ENCODE results near the gene PFDN5. TPM values are rescaled to one million over a fixed set of nuclear protein-coding genes. Genes with fewer than 3 reads are reported as not detected.

PFDN5 gene
- total RNA-seq, 2 donors from 2014 or later, result 322 to 403 TPM

DNA sequence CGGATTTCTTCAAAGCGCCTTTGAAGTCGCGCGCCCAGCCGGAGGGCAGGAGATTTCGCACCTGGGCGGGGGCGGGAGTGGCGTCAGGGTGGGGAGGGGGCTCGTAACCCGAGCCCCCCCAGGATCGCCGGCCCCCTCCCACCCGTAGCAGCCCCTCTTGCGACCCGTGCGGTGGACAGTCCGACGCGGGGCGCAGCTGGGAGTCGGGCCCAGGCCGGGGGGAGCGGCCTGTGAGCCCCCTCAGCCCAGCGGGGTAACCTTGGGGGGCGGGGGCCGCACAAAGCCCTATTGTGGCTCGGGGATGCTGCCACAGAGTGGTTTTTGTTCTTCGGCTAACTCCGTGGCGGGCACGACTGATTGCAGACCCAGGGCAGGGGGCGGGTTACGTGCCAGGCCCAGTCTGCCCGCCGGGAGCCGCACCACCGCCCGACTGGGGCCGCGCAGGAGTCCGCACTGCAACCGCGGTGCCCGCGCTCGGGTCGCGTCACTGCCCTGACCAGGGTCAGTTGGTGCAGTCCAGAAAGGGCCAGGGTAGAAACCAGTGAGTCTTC lies 30.2 kb downstream of the PFDN5 start:
- Histone ChIP-seq H3K4me1 (ENCODE audit: control insufficient read depth, insufficient read depth, low read length) (peaks cover 16% of the 10 kb centered on the region), H3K9me3 (ENCODE audit: control insufficient read depth, low read length) (no peaks in the 10 kb centered on the region), H3K9ac (ENCODE audit: extremely low read depth, low read length, poor library complexity, severe bottlenecking) (peak overlapping the region; percentile 59), H3K27ac (ENCODE audit: low read depth, low read length) (peak overlapping the region; percentile 76), H3K4me3 (ENCODE audit: low read length) (peak overlapping the region; percentile 76), H3K27me3 (ENCODE audit: control insufficient read depth, insufficient read depth, low read length, poor library complexity, severe bottlenecking) (peaks cover 7% of the 10 kb centered on the region), H3K36me3 (ENCODE audit: control insufficient read depth, insufficient read depth, low read length) (no peaks in the 10 kb centered on the region)
- Mint-ChIP-seq H3K27me3 (ENCODE audit: insufficient read depth) (peaks cover 60% of the 10 kb centered on the region), H3K4me1 (peaks cover 28% of the 10 kb centered on the region), H3K27ac (no peak overlapping the region), H3K36me3 (ENCODE audit: low read depth) (no peaks in the 10 kb centered on the region), H3K4me3 (peak overlapping the region; percentile 51), H3K9me3 (no peaks in the 10 kb centered on the region)
- 0 to 3% methylated on average over 6 to 50 of the region's 50 CpGs for WGBS, 2 experiments (ENCODE audit: insufficient coverage in 1 of 2, insufficient read length in 1 of 2)
- TF ChIP-seq, protein P1, sequence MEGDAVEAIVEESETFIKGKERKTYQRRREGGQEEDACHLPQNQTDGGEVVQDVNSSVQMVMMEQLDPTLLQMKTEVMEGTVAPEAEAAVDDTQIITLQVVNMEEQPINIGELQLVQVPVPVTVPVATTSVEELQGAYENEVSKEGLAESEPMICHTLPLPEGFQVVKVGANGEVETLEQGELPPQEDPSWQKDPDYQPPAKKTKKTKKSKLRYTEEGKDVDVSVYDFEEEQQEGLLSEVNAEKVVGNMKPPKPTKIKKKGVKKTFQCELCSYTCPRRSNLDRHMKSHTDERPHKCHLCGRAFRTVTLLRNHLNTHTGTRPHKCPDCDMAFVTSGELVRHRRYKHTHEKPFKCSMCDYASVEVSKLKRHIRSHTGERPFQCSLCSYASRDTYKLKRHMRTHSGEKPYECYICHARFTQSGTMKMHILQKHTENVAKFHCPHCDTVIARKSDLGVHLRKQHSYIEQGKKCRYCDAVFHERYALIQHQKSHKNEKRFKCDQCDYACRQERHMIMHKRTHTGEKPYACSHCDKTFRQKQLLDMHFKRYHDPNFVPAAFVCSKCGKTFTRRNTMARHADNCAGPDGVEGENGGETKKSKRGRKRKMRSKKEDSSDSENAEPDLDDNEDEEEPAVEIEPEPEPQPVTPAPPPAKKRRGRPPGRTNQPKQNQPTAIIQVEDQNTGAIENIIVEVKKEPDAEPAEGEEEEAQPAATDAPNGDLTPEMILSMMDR (conservative IDR thresholded peaks at IDR 0.05), result peak; percentile 17
- DNase-seq, result peak; percentile 80

DNA sequence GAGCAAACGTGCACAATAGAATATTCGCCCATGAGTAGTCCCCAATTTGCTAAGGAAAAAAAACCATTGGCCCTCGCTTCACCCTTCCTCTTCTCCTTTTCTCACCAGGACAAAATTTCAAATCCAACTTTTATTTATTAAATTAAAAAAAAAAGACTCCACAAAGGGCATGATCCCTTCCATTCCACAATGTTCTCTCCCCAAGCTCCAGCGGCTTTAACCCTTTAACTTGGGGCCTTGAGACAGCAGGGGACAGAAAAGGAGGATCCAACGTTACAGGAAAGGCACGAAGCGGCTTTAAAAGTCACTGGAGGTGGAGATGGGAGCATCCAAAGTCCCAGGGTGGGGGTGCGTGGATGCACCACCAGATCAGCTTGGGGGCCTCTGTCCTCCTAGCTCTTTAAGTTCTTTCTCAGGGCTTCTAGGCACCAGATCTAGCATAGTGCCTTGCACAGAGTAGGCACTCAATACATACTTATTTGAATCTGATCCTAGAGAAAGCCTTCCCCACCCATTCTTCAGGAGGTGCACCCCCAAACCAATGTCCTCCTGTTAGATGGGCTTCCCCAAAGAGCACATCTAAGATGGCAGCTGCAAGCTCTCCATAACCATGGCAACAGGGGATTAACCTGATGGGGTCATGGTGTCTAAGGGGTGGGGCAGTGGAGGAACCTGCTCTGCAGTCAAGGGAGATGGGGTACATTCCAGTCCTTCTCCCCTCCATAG lies 31.3 kb downstream of the PFDN5 start:
- Histone ChIP-seq H3K36me3 (ENCODE audit: control insufficient read depth, insufficient read depth, low read length) (no peaks in the 10 kb centered on the region), H3K27ac (ENCODE audit: low read depth, low read length) (no peak overlapping the region), H3K9ac (ENCODE audit: extremely low read depth, low read length, poor library complexity, severe bottlenecking) (no peak overlapping the region), H3K4me3 (ENCODE audit: low read length) (no peak overlapping the region), H3K27me3 (ENCODE audit: control insufficient read depth, insufficient read depth, low read length, poor library complexity, severe bottlenecking) (peaks cover 7% of the 10 kb centered on the region), H3K4me1 (ENCODE audit: control insufficient read depth, insufficient read depth, low read length) (peaks cover 16% of the 10 kb centered on the region), H3K9me3 (ENCODE audit: control insufficient read depth, low read length) (no peaks in the 10 kb centered on the region)
- no peak overlapping the region for H3K27ac Mint-ChIP-seq
- no peaks in the 10 kb centered on the region for H3K36me3 Mint-ChIP-seq (ENCODE audit: low read depth)
- 76 to 77% methylated on average over 7 to 8 of the region's 8 CpGs for WGBS, 2 experiments (ENCODE audit: insufficient coverage in 1 of 2, insufficient read length in 1 of 2)
- TF ChIP-seq, protein P1 (conservative IDR thresholded peaks at IDR 0.05), result no peak
- no peak for DNase-seq
- H3K27me3 Mint-ChIP-seq (ENCODE audit: insufficient read depth), result peaks cover 64% of the 10 kb centered on the region
- peaks cover 23% of the 10 kb centered on the region for H3K4me1 Mint-ChIP-seq
- H3K9me3 Mint-ChIP-seq, result no peaks in the 10 kb centered on the region
- peak overlapping the region; percentile 51 for H3K4me3 Mint-ChIP-seq

DNA sequence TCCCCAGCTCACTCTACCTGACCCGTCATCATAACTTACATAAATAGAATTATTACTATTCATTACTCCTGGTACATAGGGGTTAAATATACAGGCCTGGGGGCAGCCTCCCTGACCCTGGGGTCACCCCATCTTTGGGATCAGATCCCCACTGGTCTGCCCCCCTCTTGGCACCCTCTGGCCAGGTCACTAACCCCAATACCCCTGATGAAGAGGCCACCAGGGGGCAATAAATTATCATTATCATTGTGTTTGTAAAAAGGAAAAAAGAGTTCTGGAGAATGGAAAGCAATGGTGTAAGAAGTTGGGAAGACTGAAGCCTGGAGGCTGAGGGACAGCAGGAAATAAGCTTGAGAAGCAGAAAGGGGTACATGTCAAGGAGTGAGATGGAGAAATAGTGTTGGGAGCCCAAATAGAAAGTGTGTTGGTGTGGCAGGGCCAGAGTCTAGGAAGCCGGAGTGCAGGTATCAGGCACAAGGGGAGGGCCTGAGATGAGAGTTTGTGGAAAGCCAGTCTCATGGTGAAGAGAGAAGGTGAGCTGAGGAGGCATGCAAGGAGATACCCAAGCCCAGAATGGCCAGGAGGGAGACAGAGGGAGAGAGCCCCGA lies 32.2 kb downstream of the PFDN5 start:
- no peaks in the 10 kb centered on the region for H3K9me3 Mint-ChIP-seq
- 85 to 93% methylated on average over 3 of the region's 3 CpGs for WGBS, 2 experiments (ENCODE audit: insufficient coverage in 1 of 2, insufficient read length in 1 of 2)
- peaks cover 16% of the 10 kb centered on the region for H3K4me1 ChIP-seq (ENCODE audit: control insufficient read depth, insufficient read depth, low read length)
- no peaks in the 10 kb centered on the region for H3K36me3 ChIP-seq (ENCODE audit: control insufficient read depth, insufficient read depth, low read length)
- H3K9me3 ChIP-seq (ENCODE audit: control insufficient read depth, low read length), result no peaks in the 10 kb centered on the region
- DNase-seq, result no peak
- H3K27ac ChIP-seq (ENCODE audit: low read depth, low read length), result no peak overlapping the region
- H3K4me1 Mint-ChIP-seq, result peaks cover 21% of the 10 kb centered on the region
- H3K4me3 Mint-ChIP-seq, result no peak overlapping the region
- no peaks in the 10 kb centered on the region for H3K36me3 Mint-ChIP-seq (ENCODE audit: low read depth)
- H3K9ac ChIP-seq (ENCODE audit: extremely low read depth, low read length, poor library complexity, severe bottlenecking), result no peak overlapping the region
- TF ChIP-seq, protein P1 (conservative IDR thresholded peaks at IDR 0.05), result peak; percentile 45
- no peak overlapping the region for H3K4me3 ChIP-seq (ENCODE audit: low read length)
- H3K27me3 Mint-ChIP-seq (ENCODE audit: insufficient read depth), result peaks cover 68% of the 10 kb centered on the region
- H3K27me3 ChIP-seq (ENCODE audit: control insufficient read depth, insufficient read depth, low read length, poor library complexity, severe bottlenecking), result peaks cover 7% of the 10 kb centered on the region
- H3K27ac Mint-ChIP-seq, result no peak overlapping the region
